Neutrophil (primary cell): ENCODE measurements around the gene CCDC8.
"Not testable (repeated sequence)": the region's sequence is repeated elsewhere in the genome, so short reads cannot be mapped to it uniquely, and the experiment has no call there.

Source experiments
- H3K27ac ChIP-seq: fragments of 200-600 bp; sonication (generic); 2 replicates; pipeline ENCODE4 v1.5.1; 2016; ENCODE audit warnings: mild to moderate bottlenecking, moderate library complexity
- H3K27me3 ChIP-seq: fragments of 200-600 bp; sonication (generic); 2 replicates; pipeline ENCODE4 v1.6.0; 2016; ENCODE audit warnings: mild to moderate bottlenecking
- H3K36me3 ChIP-seq: fragments of 200-600 bp; sonication (generic); 2 replicates; pipeline ENCODE4 v1.5.1; 2017
- H3K4me1 ChIP-seq, 2 experiments: fragments of 200-600 bp in 1 of 2; sonication (generic) in 1 of 2; 1 replicate in 1 of 2; 2 replicates in 1 of 2; pipeline versions ENCODE4 v1.5.1 to v1.6.1; 2013 to 2016; ENCODE audit warnings: low read depth in 1 of 2, low read length in 1 of 2, mild to moderate bottlenecking in 1 of 2, moderate library complexity in 1 of 2; ENCODE audit not compliant: control insufficient read depth in 1 of 2, insufficient read depth in 1 of 2
- H3K4me3 ChIP-seq, 2 experiments: fragments of 200-600 bp in 1 of 2; sonication (generic) in 1 of 2; 1 replicate in 1 of 2; 2 replicates in 1 of 2; pipeline ENCODE4 v1.5.1; 2013 to 2016; ENCODE audit warnings: low read depth in 1 of 2, low read length in 1 of 2, mild to moderate bottlenecking in 1 of 2, moderate library complexity in 1 of 2
- H3K9me3 ChIP-seq: fragments of 200-600 bp; sonication (generic); 2 replicates; pipeline ENCODE4 v1.5.1; 2016
- TF ChIP-seq, protein P1 (sequence below): fragments of 200-600 bp; sonication (generic); IDR thresholded peaks from 2 replicates; pipeline ENCODE4 v1.5.1; 2016; ENCODE audit warnings: antibody characterized with exemption

CCDC8 gene

DNA sequence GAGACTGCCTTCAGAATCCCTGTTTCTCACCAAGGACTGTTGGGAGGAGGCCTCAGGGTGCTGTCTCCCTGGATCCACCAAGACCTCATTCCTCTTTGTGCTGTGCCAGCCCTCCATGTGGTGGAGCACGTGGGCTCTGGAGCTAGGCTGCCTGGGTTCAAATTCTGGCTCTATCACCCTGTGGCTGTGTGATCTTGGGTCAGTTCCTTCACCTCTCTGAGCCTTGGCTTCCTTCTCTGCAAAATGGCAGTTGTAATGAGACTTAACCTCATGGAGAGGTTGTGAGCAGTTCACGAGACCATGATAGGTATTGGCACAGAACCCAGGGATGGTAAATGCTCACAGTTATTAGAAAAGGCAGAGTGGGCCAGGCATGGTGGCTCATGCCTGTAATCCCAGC is 9.0 kb upstream of the CCDC8 start:
- H3K4me1 ChIP-seq = no peaks in the 10 kb centered on the region
- H3K27me3 ChIP-seq = peaks cover 58% of the 10 kb centered on the region
- no peaks in the 10 kb centered on the region for H3K9me3 ChIP-seq
- TF ChIP-seq, protein P1, sequence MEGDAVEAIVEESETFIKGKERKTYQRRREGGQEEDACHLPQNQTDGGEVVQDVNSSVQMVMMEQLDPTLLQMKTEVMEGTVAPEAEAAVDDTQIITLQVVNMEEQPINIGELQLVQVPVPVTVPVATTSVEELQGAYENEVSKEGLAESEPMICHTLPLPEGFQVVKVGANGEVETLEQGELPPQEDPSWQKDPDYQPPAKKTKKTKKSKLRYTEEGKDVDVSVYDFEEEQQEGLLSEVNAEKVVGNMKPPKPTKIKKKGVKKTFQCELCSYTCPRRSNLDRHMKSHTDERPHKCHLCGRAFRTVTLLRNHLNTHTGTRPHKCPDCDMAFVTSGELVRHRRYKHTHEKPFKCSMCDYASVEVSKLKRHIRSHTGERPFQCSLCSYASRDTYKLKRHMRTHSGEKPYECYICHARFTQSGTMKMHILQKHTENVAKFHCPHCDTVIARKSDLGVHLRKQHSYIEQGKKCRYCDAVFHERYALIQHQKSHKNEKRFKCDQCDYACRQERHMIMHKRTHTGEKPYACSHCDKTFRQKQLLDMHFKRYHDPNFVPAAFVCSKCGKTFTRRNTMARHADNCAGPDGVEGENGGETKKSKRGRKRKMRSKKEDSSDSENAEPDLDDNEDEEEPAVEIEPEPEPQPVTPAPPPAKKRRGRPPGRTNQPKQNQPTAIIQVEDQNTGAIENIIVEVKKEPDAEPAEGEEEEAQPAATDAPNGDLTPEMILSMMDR = no peak
- no peak overlapping the region for H3K4me3 ChIP-seq
- no peaks in the 10 kb centered on the region for H3K36me3 ChIP-seq
- no peak overlapping the region for H3K27ac ChIP-seq

DNA sequence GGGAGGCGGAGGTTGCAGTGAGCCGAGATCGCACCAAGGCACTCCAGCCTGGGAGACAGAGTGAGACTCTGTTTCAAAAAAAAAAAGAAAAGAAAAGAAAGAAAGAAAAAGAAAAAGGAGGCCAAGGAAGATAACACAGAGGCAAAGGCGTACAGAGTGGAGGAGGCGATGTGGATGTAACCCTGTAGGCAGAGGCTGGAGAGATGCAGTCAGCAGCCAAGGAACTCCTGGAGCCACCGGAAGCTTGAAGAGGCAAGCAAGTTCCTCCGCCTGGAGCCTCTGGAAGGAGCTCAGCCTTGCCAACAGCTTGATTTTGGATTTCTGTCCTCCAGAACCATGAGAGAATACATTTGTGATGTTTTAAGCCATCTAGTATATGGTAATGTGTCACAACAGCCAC is 6.7 kb upstream of the CCDC8 start:
- no peaks in the 10 kb centered on the region for H3K9me3 ChIP-seq
- H3K4me1 ChIP-seq = no peaks in the 10 kb centered on the region
- no peak overlapping the region for H3K4me3 ChIP-seq
- TF ChIP-seq, protein P1 = no peak
- H3K27ac ChIP-seq = no peak overlapping the region
- H3K36me3 ChIP-seq = no peaks in the 10 kb centered on the region
- H3K27me3 ChIP-seq = peaks cover 58% of the 10 kb centered on the region

DNA sequence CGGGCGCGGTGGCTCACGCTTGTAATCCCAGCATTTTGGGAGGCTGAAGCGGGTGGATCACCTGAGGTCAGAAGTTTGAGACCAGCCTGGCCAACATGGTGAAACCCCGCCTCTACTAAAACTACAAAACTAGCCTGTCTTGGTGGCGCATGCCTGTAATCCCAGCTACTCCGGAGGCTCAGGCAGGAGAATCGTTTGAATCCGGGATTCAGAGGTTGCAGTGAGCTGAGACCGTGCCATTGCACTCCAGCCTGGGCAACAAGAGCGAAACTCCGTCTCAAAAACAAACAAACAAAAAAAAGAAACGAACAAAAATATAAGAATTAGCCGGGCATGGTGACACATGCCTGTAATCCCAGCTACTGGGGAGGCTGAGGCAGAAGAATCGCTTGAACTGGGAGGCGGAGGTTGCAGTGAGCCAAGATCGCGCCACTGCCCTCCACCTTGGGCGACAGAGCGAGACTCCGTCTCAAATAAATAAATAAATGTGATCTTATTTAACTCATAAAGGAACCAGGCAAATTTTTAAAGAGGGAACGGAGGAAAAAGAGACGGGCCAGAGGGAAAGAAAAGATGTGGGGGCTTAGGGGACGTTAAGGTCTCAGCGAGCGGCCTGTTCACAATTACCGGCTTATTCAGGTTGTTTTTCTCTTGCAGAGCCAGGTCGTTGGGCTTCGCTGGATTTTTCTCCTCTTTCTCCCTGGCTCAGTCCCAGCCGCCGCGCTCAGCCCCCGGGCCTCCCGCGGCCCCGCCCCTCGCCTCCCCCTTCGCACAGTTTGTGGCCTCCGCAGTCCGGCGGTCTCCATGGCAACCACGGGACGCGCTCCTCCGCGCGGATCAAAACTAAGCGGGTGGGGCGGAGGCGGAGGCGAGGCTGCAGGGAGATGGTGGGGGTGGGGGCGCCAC is 2.7 kb upstream of the CCDC8 start:
- H3K4me3 ChIP-seq, H3K4me1 ChIP-seq, H3K9me3 ChIP-seq, H3K36me3 ChIP-seq, H3K27ac ChIP-seq: not testable (repeated sequence)
- H3K27me3 ChIP-seq = peaks cover 83% of the 10 kb centered on the region

DNA sequence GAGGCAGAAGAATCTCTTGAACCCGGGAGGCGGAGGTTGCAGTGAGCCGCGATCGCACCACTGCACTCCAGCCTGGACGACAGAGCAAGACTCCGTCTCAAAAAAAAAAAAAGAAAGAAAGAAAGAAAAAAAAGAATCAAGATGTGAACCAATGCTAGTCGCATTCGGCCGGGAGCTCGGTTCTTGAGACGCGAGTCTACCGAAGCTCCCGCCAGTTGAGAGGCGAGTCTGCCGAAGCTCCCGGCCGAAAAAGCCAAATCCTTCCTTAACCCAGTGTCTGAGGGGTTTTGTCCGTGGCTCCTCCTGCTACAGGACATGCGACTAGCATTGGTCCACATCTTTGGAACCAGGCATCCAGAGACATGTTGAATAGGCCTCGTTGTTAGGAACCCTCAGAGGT is 1.5 kb upstream of the CCDC8 start:
- H3K9me3 ChIP-seq = not testable (repeated sequence)
- peaks cover 95% of the 10 kb centered on the region for H3K27me3 ChIP-seq

DNA sequence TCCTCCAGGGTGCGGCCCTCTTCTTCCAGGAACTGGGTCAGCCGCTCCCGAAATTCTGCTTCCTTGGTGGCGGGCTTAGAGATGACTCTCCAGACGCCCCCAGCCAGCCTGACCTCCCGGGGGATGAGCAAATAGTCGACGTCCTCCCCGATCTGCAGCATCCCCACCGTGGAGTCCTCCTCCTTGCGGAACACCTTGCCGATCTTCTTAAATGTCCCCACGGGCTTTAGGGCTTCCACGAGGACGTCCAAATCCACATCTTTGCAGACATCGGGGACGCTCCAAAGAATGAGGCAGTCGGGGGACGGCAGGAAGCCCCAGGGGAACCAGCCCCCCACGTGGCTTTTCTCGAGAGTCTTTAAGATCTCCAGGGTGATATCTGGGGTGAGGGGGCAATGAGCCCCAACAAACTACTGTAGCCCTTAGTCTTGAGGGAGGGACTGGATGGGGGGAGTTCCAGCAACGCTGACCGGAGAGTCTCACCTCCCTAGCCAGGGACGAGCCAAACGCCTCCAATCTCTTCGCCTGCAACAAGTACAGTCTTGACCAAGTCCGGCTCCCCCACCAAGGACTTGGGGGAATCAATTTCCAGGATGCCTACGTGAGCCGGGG is 608 bp downstream of the CCDC8 start:
- TF ChIP-seq, protein P1 = no peak
- Histone ChIP-seq H3K4me1 (no peaks in the 10 kb centered on the region), H3K27ac (no peak overlapping the region), H3K27me3 (peaks cover 98% of the 10 kb centered on the region), H3K4me3 (no peak overlapping the region), H3K9me3 (no peaks in the 10 kb centered on the region), H3K36me3 (no peaks in the 10 kb centered on the region)

More for the DNA sequence above, 1.5 kb upstream of the CCDC8 start:
- not testable (repeated sequence) for H3K4me3 ChIP-seq, H3K36me3 ChIP-seq, H3K4me1 ChIP-seq, H3K27ac ChIP-seq

DNA sequence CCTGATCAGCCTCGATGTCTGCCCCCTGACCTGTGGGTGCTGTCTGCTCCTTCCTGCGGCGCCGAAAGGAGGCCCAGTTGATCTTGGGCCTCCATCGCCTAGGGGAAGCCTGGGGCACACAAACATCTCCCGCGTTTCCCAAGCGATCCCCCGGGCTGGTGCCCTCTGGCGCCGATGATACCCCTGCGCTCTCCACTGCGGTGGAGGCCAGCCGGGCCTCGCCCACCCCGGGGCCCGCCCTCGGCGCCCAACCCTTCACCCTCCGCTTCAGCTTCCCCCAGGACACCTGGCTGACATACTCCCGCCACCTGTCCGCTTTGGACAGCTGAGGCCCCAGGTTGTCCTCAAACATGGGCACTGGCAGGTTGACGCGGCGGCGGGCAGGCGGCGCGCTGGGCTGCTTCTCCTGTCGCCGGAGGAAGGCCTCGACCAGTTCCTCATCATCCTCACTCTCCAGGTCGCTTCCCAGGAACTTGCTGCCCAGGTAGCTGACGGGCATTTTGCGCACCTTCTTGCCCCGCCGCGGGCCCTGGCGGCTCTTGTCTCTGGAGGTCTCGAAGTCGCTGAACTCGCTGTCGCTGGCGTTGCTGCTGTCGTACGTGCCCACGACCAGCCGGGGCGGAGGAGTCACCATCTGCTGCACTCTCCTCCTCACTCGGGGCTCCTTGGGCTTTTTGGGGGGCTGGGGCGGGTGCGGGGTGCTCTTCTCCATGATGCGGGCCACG is 1.3 kb downstream of the CCDC8 start:
- Histone ChIP-seq H3K4me3 (no peak overlapping the region), H3K27me3 (peaks cover 98% of the 10 kb centered on the region), H3K27ac (no peak overlapping the region), H3K36me3 (no peaks in the 10 kb centered on the region), H3K9me3 (no peaks in the 10 kb centered on the region), H3K4me1 (no peaks in the 10 kb centered on the region)
- TF ChIP-seq, protein P1 = no peak
